ENCODE results near the gene STAG1. TPM values are rescaled to one million over a fixed set of nuclear protein-coding genes. Genes with fewer than 3 reads are reported as not detected.
"Not testable (repeated sequence)": the region's sequence is repeated elsewhere in the genome, so short reads cannot be mapped to it uniquely, and the experiment has no call there.

The STAG1 gene
- total RNA-seq, 2 experiments from 2014 or later = 51.9 to 52.1 TPM

DNA sequence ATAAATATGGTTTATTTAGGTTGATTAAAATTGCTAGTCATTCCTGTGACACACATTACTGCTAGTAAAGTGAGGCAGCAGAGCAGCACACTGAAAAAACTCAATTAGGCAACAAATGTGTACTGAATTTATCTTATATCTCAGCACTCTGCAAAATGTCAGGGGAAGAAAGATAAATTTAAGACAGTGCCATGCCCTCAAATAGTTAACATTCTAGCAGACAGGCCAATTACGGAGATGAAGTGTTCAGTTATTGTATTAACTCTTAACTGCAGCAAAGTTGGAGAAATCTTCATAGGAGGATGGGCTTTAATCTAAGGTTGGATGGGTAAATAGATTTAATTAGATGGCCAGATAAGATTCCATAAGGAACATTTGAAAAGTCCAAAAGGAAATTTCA, 374.2 kb downstream of the STAG1 start:
- ChIA-PET POLR2A (interaction anchor here (0.5 kb wide), 1 partner anchor 173 kb away, joined by 3 read pairs; no protein-coding TSS in a partner anchor), CTCF (no interaction called here)

DNA sequence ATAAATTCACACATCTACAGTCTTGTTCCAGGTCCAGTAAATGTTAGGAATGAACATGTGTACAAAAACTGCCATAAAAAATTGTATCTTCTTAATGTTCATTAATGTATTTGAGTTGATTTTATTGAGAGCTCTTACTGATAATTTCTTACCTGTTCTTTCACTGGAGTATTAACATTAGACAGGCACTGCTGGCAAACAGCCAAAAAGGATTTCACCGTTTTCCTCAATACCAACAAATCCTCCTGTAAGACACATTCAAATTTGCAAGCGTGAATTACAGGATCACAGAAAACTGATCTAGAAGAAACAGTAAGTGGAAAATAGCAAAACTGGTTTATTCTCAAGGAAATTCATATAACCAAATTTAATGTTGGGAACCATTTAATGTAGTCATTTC, 374.7 kb downstream of the STAG1 start:
- ChIA-PET CTCF (no interaction called here), POLR2A (no interaction called here)

DNA sequence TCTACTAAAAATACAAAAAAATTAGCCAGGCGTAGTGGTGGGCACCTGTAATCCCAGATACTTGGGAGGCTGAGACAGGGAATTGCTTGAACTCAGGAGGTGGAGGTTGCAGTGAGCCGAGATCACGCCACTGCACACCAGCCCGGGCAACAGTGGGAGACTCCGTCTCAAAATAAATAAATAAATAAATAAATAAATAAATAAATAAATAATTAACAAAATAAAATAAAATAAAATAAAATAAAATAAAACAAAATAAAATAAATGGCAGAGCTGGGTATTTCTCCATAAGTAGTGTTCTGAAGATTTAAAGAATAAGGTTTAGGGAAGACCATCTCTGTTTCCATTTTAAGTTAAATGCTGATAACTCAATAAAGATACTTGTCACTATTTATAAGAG, 376.4 kb downstream of the STAG1 start:
- CTCF ChIA-PET, POLR2A ChIA-PET: not testable (repeated sequence)

DNA sequence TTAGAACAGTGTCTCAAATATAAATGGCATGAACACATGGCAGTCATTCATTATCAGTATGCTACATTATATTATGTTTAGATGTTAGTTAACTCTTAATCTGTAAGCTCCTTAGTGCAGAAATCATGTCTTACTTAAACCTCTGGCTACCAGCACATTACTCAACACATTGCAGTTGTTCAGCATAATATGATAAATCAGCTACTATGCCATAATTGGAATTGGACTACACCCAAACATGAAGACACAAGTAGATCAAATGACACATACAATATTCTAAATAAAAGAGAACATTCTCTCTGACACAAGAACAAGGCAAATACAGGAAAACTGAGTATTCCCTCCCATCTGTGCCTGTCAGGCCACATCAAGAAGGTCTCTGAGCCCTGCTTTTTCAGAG, 385.9 kb downstream of the STAG1 start:
- ChIA-PET POLR2A (no interaction called here), CTCF (no interaction called here)

DNA sequence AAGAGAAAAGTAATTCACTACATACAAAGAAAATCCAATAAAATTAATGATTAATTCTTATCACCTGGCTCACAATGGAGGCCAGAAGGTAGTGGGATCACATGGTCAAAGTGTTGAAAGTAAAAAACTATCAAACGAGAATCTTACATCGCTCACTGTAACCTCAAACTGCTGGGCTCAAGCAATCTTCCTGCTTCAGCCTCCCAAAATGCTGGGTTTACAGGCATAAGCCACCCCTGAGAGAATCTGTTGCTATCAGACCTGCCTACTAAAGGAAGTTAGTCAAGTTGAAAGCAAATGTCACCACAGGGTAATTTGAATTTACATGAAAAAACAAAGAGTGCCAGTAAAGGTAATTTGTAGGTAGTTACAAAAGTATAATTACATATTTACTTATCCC, 398.7 kb downstream of the STAG1 start:
- CTCF ChIA-PET = no interaction called here
- POLR2A ChIA-PET = no interaction called here

DNA sequence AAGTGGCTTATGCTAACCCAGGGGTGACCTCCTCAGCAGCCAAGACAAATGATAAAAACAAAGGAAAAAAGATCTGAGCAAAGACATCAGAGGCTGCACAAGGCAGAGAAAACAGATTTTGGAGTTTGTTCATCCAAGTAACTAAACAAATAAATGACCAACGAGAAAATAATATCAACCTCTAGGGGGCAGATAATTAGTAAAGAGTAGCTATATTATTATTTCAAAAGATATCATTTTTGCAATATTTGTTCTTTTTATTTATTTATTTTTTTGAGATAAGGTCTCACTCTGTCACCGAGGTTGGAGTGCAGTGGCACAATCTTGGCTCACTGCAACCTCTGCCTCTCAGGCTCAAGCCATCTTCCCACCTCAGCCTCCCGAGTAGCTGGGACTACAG, 400.3 kb downstream of the STAG1 start:
- CTCF ChIA-PET = interaction anchor here (1.0 kb wide), 1 partner anchor 39 kb away, joined by 3 read pairs; no protein-coding TSS in a partner anchor

DNA sequence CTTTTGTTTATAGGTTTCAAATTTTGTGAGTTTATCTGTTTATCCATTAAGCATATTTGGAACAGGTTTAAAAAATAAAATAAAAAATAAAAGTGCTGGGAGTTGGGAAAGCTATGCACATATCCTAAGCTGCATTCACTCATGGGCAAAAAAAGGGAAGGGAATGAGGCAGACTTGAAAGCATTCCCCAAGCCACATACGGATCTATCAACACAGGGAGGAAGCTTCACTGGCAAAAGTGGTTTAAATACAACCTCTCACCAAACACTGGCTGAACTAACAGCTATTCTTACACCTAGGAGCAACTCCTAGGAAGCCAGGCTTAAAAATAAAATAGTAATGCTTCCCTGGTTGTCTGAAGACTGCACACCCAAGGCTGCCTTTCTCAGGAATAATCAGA, 400.8 kb downstream of the STAG1 start:
- ChIA-PET POLR2A (no interaction called here), CTCF (interaction anchor here (1.0 to 1.2 kb wide), 2 partner anchors 23 to 40 kb away, joined by 3 read pairs; no protein-coding TSS in a partner anchor)

More for the DNA sequence above, 400.3 kb downstream of the STAG1 start:
- POLR2A ChIA-PET = no interaction called here

DNA sequence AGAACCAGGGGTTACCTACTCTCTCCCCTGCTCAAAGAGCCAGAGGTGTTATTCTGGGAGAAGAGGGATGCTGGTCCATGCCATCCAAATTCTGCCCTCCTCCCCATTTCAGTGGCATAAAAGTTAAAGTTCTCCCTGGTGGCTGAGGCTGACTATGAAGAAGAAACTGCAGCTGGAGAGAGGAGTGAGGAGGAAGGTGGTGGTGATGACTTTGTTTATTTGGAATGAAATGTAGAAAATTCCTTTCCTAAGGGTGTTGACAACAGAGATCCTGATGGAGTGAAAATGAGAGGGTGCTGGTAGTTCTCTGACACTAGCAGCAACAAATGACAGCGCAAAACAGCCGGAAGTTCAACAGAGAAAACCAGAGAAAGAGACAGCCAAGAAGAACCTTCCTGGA, 401.6 kb downstream of the STAG1 start:
- ChIA-PET CTCF (interaction anchor here (1.2 kb wide), 1 partner anchor 24 kb away, joined by 3 read pairs; no protein-coding TSS in a partner anchor), POLR2A (no interaction called here)

DNA sequence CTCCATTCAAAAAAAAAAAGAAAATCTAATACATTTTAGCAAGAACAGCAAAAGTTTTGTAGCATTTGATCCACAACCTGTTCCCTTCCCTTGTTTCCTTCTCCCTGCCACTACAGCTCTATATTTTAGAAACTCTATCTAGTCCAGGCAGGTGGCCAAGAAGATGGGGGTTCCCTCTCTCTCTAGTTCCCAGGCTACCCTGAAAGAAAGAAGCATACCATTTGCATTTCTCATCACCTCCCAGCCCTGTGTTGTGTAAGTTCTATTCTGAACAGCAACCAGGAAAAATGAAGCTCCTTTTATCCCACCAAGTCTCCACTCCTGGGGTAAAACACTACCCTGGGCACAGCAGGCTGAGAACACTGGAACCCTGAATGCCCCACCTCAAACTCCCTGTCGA, 402.0 kb downstream of the STAG1 start:
- CTCF ChIA-PET = no interaction called here
- POLR2A ChIA-PET = no interaction called here

DNA sequence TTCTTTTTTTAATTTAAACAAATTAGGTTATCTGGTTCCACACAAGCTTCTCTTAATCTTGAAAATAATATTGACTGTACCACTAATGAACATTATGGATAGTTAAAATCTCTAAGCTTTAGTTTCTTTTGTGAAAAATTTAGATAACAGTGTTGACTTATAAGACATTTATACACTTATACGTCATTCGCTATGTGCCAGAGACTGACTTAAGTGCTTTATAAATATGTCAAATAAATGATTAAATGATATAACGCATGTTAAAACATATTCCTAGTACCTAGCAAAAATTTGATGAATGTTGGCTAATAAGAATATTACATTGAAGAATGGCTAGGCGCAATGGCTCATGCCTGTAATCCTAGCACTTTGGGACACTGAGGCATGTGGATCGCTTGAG, 405.7 kb downstream of the STAG1 start:
- POLR2A ChIA-PET = no interaction called here
- CTCF ChIA-PET = no interaction called here

DNA sequence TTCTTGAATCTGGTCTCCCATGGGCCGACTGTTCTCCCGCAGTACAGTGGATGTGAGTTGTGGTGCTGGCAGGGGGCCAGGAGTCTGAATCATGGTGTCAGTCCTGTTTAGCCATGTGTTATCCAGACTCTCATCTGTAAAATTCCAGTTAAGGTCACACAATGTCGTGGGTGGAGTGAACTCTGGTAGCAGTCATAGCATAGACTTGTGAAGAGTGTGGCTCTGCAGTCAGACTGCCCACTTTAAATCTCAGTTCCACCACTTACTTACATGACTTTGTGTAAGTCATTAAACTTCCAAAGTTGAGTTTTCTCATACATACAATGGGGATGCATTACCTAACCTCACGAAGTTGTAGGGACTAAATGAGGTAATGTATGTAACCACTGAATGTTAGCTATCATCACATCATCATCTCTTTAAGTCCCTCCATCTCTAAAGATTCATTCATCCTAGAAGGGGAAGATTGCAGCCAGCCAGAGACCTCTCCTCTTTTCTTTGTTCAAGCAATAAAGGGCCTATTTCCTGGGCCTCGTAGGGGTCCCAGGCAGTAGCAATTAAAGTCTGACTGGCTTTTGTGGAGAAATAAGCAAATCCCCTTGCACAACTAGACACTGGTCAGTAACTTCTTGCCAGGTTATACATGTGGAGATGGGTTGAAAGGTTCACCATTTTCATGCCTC, 408.2 kb downstream of the STAG1 start:
- ChIA-PET CTCF (no interaction called here), POLR2A (no interaction called here)

DNA sequence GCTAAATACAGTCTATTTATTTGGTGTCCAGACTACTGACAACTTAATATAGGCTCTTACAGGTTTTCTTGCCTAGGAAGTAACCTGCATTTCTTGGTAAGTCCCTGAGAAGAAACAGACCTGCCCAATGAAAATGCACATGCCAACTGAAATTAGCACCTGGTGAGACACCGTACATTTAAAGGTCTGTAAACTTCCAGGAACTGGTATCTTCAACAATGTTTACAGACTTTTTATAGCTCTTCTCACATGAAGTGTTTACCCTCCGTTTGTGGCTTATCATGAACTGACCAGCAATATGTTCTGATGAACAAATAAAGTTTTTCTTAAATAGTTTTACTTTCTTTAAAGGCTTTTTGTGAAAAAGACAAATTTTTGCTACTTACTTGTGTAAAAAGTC, 408.7 kb downstream of the STAG1 start:
- ChIA-PET POLR2A (no interaction called here), CTCF (no interaction called here)

DNA sequence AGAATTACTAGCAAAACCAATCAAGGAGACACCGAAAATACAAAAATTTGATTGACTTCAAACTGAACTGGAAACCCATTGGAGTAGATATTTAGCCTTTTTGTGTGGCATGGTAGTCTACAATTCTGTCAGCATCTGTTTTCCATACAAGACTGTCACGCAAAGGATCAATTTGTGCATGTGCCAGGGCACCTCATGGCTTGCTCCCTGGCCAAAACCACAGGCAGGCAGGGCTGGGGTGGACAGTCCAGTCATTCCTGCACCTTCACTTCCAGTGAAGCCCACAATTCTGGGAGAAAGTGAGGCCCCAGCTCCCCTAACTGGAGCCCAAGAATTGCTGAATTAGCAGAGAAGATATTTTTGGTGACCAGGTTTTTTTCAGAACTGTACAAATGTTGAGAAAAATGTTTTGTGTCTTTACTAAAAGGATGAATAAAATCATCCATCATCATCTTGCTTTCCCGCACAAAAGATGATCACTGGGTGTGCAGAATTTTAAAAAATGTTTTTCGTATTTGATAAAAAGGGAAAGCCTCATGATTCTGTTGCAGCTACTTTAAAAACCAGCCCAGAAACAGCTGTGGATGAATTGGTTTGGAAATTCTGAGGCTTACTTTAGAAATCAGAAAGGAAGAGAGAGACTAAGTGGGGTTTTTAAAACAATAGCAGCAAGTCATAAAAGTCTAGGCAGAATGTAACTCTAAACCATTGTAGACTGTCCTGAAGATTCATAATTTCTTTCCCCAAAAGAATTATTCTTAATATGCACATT, 415.7 kb downstream of the STAG1 start:
- ChIA-PET POLR2A (no interaction called here), CTCF (no interaction called here)

DNA sequence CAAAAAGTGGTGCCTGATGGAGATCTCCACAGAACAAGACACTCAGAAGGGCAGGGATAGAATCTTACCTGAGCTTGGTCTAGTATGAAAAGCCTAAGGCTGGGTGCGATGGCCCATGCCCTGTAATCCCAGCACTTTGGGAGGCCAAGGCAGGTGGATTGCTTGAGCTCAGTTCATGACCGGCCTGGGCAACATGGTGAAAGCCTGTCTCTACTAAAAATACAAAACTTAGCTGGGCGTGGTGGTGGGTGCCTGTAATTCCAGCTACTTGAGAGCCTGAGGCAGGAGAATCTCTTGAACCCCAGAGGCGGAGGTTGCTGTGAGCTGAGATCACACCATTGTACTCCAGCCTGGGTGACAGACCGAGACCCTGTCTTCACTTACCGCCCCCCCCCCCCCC, 417.5 kb downstream of the STAG1 start:
- POLR2A ChIA-PET = interaction anchor here (0.6 kb wide), 1 partner anchor 79 kb away, joined by 4 read pairs; no protein-coding TSS in a partner anchor
- CTCF ChIA-PET = not testable (repeated sequence)

DNA sequence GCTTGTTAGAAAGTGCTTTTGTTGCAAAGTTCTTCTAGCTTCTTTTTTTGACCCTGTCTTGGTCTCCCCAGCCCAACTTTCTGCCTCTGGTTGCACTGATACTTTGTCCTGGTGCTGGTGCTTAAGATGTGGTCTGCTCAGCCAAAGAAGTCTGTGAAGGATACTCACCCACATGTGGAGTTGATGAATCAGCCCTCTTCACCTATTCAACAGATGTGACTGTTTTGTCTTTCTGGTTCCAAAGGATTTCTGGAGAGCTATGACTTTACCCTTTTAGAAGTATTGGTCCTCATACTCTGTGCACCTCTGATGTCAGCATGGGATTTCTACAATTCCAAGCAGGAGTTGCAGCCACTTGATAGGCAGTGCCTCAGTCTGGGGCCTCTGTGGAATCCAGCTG, 418.0 kb downstream of the STAG1 start:
- CTCF ChIA-PET = no interaction called here
- POLR2A ChIA-PET = interaction anchor here (0.6 kb wide), 1 partner anchor 80 kb away, joined by 4 read pairs; no protein-coding TSS in a partner anchor

DNA sequence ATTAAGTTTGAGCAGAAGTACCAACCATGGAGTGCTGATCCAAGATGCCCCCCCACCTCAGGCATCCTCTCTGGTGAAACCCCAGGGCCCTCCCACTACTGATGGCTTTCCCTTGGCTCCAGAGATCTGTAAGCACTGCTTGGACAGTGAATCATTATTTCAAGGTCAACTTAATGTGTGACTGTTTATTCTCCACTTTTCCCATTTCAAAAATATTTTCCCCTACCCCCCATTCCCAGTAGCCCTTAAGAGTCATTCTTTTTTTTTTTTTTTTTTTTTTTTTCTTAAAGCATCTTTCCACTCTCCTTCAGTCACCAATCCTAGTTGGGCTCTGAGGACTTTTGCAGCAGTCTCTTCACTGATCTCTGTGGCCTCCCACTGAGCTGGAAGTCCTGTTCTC, 419.4 kb downstream of the STAG1 start:
- ChIA-PET POLR2A (no interaction called here), CTCF (interaction anchor here (0.6 kb wide), 1 partner anchor 481 kb away, joined by 3 read pairs; no protein-coding TSS in a partner anchor)

DNA sequence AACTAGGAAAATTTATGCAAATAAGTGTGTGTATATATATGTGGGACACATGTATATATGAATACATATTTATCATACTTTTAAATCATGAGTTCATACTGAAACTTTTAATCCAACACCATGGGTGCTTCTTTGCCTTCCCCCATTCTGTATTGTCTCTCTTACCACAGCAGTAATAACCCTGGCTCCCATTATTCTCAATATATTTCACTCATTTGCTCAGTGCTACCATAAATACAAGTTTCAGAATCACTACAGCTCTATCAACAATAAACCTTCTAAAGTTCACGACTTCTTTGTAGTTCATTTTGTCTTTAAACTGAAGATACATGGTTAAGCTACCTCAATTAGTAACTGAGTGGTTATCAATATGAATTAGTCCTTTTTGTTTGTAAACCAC, 419.9 kb downstream of the STAG1 start:
- POLR2A ChIA-PET = no interaction called here

DNA sequence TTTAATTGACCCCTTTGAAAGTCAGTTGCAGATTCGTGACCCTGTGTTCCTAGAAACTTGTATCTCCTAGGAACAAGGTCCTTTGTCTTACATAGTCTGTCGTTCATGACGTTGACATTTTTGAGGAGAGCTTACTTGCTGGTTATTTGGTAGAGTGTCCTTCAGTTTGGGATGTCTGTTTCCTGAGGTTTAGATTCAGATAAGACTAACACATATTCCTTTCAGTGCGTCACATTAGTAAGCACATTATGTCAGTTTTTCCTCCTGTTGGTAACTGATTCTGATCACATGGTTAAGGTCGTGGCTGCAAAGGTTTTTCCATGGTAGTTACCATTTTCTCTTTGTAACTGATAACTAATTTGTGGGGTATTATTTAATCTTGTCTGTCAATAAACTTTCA, 421.3 kb downstream of the STAG1 start:
- ChIA-PET POLR2A (no interaction called here), CTCF (no interaction called here)

More for the DNA sequence above, 419.9 kb downstream of the STAG1 start:
- CTCF ChIA-PET = interaction anchor here (0.6 kb wide), 1 partner anchor 481 kb away, joined by 3 read pairs; no protein-coding TSS in a partner anchor

DNA sequence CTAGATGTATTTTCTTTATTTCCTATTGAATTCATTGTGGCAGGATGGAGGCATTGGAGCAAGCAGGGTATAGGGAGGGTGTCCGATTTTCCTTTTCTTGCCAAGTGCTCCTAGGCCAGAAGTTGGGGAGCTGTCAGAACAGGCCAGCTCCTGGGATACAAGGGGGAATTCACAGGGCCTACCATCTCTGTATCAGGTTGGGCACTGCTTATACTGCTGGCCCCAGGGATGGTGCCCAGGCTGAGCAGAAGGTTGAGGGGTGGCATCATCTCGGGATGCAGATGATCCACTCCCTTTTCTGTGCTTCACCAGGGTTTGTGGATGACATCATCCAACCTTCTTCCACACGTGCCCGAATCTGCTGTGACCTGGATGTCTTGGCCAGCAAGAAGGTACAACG, 422.6 kb downstream of the STAG1 start:
- ChIA-PET CTCF (no interaction called here), POLR2A (no interaction called here)

DNA sequence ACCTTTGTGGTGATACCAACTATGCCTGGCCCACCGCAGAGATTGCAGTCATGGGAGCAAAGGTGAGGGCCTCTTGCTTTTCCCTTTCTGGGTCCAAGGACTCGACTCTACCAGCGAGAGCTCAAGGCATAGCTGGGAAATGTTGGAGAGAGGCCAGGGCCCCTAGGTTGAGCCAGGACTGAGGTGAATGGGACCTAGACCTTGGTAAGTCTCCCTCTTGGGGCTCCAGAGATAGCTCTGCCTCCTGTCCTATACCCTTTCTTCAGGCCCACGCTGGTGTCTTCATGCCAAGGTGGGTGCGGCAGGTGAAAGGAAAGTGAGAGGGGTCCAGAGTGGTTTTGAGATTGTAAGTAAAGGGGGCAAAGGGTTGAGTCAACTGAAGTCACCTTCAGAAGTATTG, 424.5 kb downstream of the STAG1 start:
- ChIA-PET POLR2A (no interaction called here), CTCF (no interaction called here)

DNA sequence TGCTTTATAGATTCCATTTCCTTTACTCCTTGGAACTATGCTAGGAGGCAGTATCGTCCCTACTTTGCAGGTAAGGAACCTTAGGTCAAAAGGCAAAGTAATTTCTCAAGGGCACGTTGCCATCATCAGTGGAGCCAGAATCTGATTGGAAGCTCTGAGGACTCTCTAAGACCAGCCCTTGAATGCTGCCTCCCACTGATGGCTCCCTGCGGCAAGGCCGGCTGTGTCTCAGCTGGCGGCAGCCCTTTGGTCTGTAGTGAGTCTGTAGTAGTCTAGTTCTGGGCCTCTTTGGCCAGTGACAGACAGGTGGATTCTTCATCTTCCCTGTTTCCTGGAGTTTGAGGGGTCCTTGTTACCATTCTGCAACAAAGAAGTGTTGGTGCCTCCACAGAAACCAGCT, 425.9 kb downstream of the STAG1 start:
- ChIA-PET CTCF (no interaction called here), POLR2A (no interaction called here)
